Hepatocyte (in vitro differentiated cells): ENCODE measurements around the gene LILRB2.

ENCODE experiments used
- CTCF ChIP-seq: fragments of 200-600 bp; sonication (generic); IDR thresholded peaks from 2 replicates; pipeline ENCODE4 v1.5.1; 2016; ENCODE audit warnings: antibody characterized with exemption, mild to moderate bottlenecking; ENCODE audit not compliant: poor library complexity
- EZH2phosphoT487 ChIP-seq: fragments of 200-600 bp; sonication (generic); IDR thresholded peaks from one replicate; pipeline ENCODE4 v1.6.1; 2018; ENCODE audit warnings: antibody characterized with exemption, mild to moderate bottlenecking, low read depth, moderate library complexity; ENCODE audit not compliant: unreplicated experiment, severe bottlenecking

GRCh38 chr19:54311486-54311885 is 30.6 kb upstream of the LILRB2 start:
- TF ChIP-seq EZH2phosphoT487: no peak
- no peak for TF ChIP-seq CTCF
